HepG2 (cell line): Measurements from ENCODE around the gene TANC1. TPM values are rescaled to one million over a fixed set of nuclear protein-coding genes. Genes with fewer than 3 reads are reported as not detected.

Source experiments
- ATAC-seq: fragments of 200-7000 bp; cut with Tn5 transposase; 3 replicates; pipeline ENCODE4 v1.9.1; 2020; ENCODE audit warnings: mild to moderate bottlenecking, moderate library complexity
- BruUV-seq: library from RNA; stranded (reverse); fragments of 400-500 nt; replicated peaks from 2 replicates; lab custom pipeline; 2021; lab: Mats Ljungman, UMichigan
- CTCF ChIA-PET: fragments of 300-600 bp; formaldehyde crosslinking; extraction: SDS; loops from one replicate; lab custom pipeline; 2021; ENCODE audit warnings: low total read pairs, inconsistent platforms, low intra/inter-chr PET ratio; lab: Yijun Ruan, JAX
- POLR2A ChIA-PET: fragments of 350-600 bp; sonication (Branson Sonifier 250); formaldehyde crosslinking; loops from one replicate; lab custom pipeline; 2020; ENCODE audit warnings: antibody characterized with exemption, inconsistent platforms; lab: Yijun Ruan, JAX
- DNase-seq: peaks from one replicate; pipeline ENCODE4 v3.0.0-alpha.2; 2015; ENCODE audit warnings: low spot score
- FAIRE-seq: peaks from 3 replicates; lab custom pipeline; 2011; peaks lifted over from hg19 to GRCh38; lab: Jason Lieb, UNC
- H2AFZ ChIP-seq: one replicate; pipeline ENCODE4 v1.6.1; 2011; ENCODE audit warnings: low read length, inconsistent platforms
- H3K27ac ChIP-seq: fragments of 300-600 bp; 3 replicates; pipeline ENCODE4 v1.8.0; 2011; ENCODE audit warnings: mixed run types, mild to moderate bottlenecking, mixed read lengths, low read length, inconsistent platforms; ENCODE audit not compliant: insufficient read depth; ENCODE audit errors: extremely low read length
- H3K27me3 ChIP-seq, 2 experiments: fragments of 200-600 bp in 1 of 2; 2 replicates in 1 of 2; 3 replicates in 1 of 2; pipeline versions ENCODE4 v1.6.0 to v1.8.0; 2011; ENCODE audit warnings: low read length in 2 of 2, mild to moderate bottlenecking in 2 of 2, moderate library complexity in 2 of 2, inconsistent platforms in 1 of 2; ENCODE audit not compliant: insufficient read depth in 2 of 2, control insufficient read depth in 1 of 2
- H3K36me3 ChIP-seq, 2 experiments: fragments of 200-600 bp in 1 of 2; replicated peaks in 1 of 2; 2 replicates in 1 of 2; 3 replicates in 1 of 2; pipeline versions ENCODE4 v1.5.1 to v1.8.0; 2011; ENCODE audit warnings: low read length in 2 of 2, inconsistent platforms in 1 of 2; ENCODE audit not compliant: insufficient read depth in 2 of 2, control insufficient read depth in 1 of 2
- H3K4me1 ChIP-seq: 2 replicates; pipeline ENCODE4 v1.5.1; 2012; ENCODE audit warnings: low read length, inconsistent platforms; ENCODE audit not compliant: insufficient read depth
- H3K4me2 ChIP-seq: 2 replicates; pipeline ENCODE4 v1.6.0; 2011; ENCODE audit warnings: low read depth, low read length, inconsistent platforms
- H3K4me3 ChIP-seq, 3 experiments: fragments of 200-600 bp in 1 of 3; sonication (generic), shearing (Covaris generic) in 1 of 3; replicated peaks in 1 of 3; 2 replicates each; pipeline ENCODE4 v1.5.1; 2011 to 2016; ENCODE audit warnings: low read length in 3 of 3, inconsistent platforms in 2 of 3, low read depth in 2 of 3, mild to moderate bottlenecking in 2 of 3, control low read depth in 1 of 3, mixed read lengths in 1 of 3; ENCODE audit not compliant: insufficient read depth in 1 of 3
- H3K79me2 ChIP-seq: one replicate; pipeline ENCODE4 v1.6.1; 2011; ENCODE audit warnings: low read length, inconsistent platforms; ENCODE audit not compliant: insufficient read depth
- H3K9ac ChIP-seq: 2 replicates; pipeline ENCODE4 v1.6.0; 2011; ENCODE audit warnings: mild to moderate bottlenecking, low read depth, low read length, inconsistent platforms; ENCODE audit not compliant: insufficient read depth
- H3K9me3 ChIP-seq: 2 replicates; pipeline ENCODE4 v1.5.1; 2012; ENCODE audit warnings: mild to moderate bottlenecking, low read length
- H4K20me1 ChIP-seq: 2 replicates; pipeline ENCODE4 v1.6.0; 2011; ENCODE audit warnings: inconsistent platforms, mild to moderate bottlenecking, low read length, moderate library complexity; ENCODE audit not compliant: insufficient read depth
- E2F5 ChIP-seq: sonication (generic); formaldehyde crosslinking; conservative IDR thresholded peaks from 2 replicates; pipeline ENCODE4 v1.4.0; 2020; ENCODE audit warnings: missing genetic modification reagents
- MTA3 ChIP-seq: sonication (generic); formaldehyde crosslinking; IDR thresholded peaks from 2 replicates; pipeline ENCODE4 v1.4.0; 2020; ENCODE audit warnings: missing genetic modification reagents
- POLR2G ChIP-seq: fragments of 200-400 bp; formaldehyde crosslinking; IDR thresholded peaks from 2 replicates; pipeline ENCODE4 v1.6.1; 2018; ENCODE audit warnings: mild to moderate bottlenecking, low read depth, low read length, moderate library complexity
- SKI ChIP-seq: fragments of 450-650 bp; IDR thresholded peaks from one replicate; pipeline ENCODE4 v1.6.1; 2018; ENCODE audit warnings: mild to moderate bottlenecking; ENCODE audit not compliant: partially characterized antibody
- ZEB1 ChIP-seq: IDR thresholded peaks from 2 replicates; pipeline ENCODE4 v1.6.1; 2012; ENCODE audit warnings: mild to moderate bottlenecking, low read depth, inconsistent platforms; ENCODE audit not compliant: insufficient replicate concordance
- ZNF274 ChIP-seq: sonication (generic); formaldehyde crosslinking; IDR thresholded peaks from 2 replicates; pipeline ENCODE4 v1.5.1; 2020; ENCODE audit warnings: mild to moderate bottlenecking, missing genetic modification reagents
- ZNF333 ChIP-seq: sonication (generic); formaldehyde crosslinking; IDR thresholded peaks from 2 replicates; pipeline ENCODE4 v1.4.0; 2020; ENCODE audit warnings: mild to moderate bottlenecking, missing genetic modification reagents, borderline replicate concordance
- ZNF354B ChIP-seq: sonication (generic); formaldehyde crosslinking; IDR thresholded peaks from 2 replicates; pipeline ENCODE4 v1.8.0; 2022; ENCODE audit warnings: mild to moderate bottlenecking, missing genetic modification reagents
- ZNF83 ChIP-seq: sonication (generic); formaldehyde crosslinking; IDR thresholded peaks from 2 replicates; pipeline ENCODE4 v1.4.0; 2020; ENCODE audit warnings: missing genetic modification reagents, mild to moderate bottlenecking, borderline replicate concordance
- WGBS: methylation state at CpG from one replicate; pipeline ENCODE4 v1.1.6; 2017; ENCODE audit warnings: low lambda C conversion rate; 5-methylcytosine and 5-hydroxymethylcytosine counted together
- in situ Hi-C: cut with HindIII; loops from 2 replicates; pipeline ENCODE4 v1.10.0; 2017; ENCODE audit warnings: low pct_unique_long_range_greater_than_20kb; ENCODE audit not compliant: extremely low pct_ligation_motif_present
- intact Hi-C: fragments of 100-400 bp; cut with micrococcal nuclease; formaldehyde crosslinking; loops from one replicate; pipeline ENCODE4 v1.10.0; 2022; ENCODE audit not compliant: unreplicated experiment
- polyA plus RNA-seq, 8 experiments: library from polyadenylated mRNA; depleted of rRNA in 3 of 8; stranded (reverse) in 7 of 8; unstranded in 1 of 8; fragments of >200 nt; fragmentation: Illumina TruSeq in 4 of 8; extraction: Trizol in 4 of 8; gene quantifications; 2 replicates each; pipeline versions ENCODE4 v1.2.1 to v1.2.3, GENCODE V29; 2011 to 2016; ENCODE audit warnings: low read depth in 4 of 8, missing spikeins in 1 of 8, mixed read lengths in 1 of 8; ENCODE audit not compliant: insufficient read depth in 1 of 8
- total RNA-seq, 5 experiments: library from RNA; depleted of rRNA; stranded (reverse); fragments of >200 nt; fragmentation: Illumina TruSeq; extraction: Trizol; gene quantifications; 2 replicates each; pipeline ENCODE4 v1.2.3, GENCODE V29; 2016; ENCODE audit warnings: low read depth in 1 of 5
- TF ChIP-seq, protein P1 (sequence below): sonication (generic); formaldehyde crosslinking; IDR thresholded peaks from 2 replicates; pipeline ENCODE4 v1.4.0; 2020; ENCODE audit warnings: missing genetic modification reagents
- TF ChIP-seq, protein P2 (sequence below): sonication (generic); formaldehyde crosslinking; IDR thresholded peaks from 2 replicates; pipeline ENCODE4 v1.4.0; 2020; ENCODE audit warnings: mild to moderate bottlenecking, missing genetic modification reagents
- TF ChIP-seq, protein P3 (sequence below): IDR thresholded peaks from 2 replicates; pipeline ENCODE4 v1.6.1; 2016; ENCODE audit warnings: missing compliant biosample characterization, missing genetic modification reagents, borderline replicate concordance
- TF ChIP-seq, protein P4 (sequence below): IDR thresholded peaks from 2 replicates; pipeline ENCODE4 v1.6.1; 2016
- TF ChIP-seq, protein P5 (sequence below): sonication (generic); formaldehyde crosslinking; IDR thresholded peaks from 2 replicates; pipeline ENCODE4 v1.4.0; 2020; ENCODE audit warnings: missing genetic modification reagents

The TANC1 gene
- total and polyA plus RNA-seq, 2 of the 13 experiments (the other 11 are each of a cell fraction or from before 2014, with no cell fraction given): 2.3 to 5.6 TPM

DNA sequence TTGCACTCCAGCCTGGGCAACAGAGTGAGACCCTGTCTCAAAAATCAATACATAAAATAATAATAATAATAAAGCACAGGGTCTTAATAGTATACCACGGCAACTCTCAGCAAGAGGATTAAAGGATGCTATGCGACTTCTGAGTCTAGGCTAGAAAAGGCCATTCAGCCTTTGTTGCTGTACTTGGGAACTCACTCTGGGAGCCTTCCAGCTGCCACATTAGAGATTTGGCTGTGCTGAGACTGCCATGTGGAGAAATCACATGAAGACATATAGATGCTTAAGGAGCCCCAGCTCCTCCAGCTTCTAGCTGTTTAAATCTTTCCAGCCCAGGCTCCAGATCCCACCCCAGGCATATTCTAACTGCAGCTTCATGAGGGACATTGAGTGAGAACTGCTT lies 8.2 kb upstream of the TANC1 start:
- CTCF ChIA-PET: no interaction called here
- Histone ChIP-seq H3K4me1 (no peaks in the 10 kb centered on the region), H3K9me3 (no peaks in the 10 kb centered on the region), H3K79me2 (no peaks in the 10 kb centered on the region), H3K4me2 (no peak overlapping the region), H3K36me3 (no peaks in the 10 kb centered on the region), H2AFZ (no peak overlapping the region), H3K9ac (no peak overlapping the region), H4K20me1 (no peaks in the 10 kb centered on the region), H3K27ac (no peak overlapping the region), H3K27me3 (peaks cover 0 to 8% of the 10 kb centered on the region in 2 experiments; a peak in 3 of 5 replicates), H3K4me3 (no peak overlapping the region)
- POLR2A ChIA-PET: no interaction called here
- DNase-seq: no peak
- intact Hi-C loops: no loop called here
- in situ Hi-C loops: no loop called here
- BruUV-seq: no TSS peak
- no peak for FAIRE-seq
- 62% methylated on average over 2 of the region's 2 CpGs for WGBS
- ATAC-seq: no peak
- TF ChIP-seq ZNF83 (CRISPR knock-in tag) (no peak), SKI (no peak), ZNF333 (CRISPR knock-in tag) (no peak), ZEB1 (no peak), ZNF274 (CRISPR knock-in tag) (no peak), POLR2G (no peak), ZNF354B (no peak), E2F5 (CRISPR knock-in tag) (no peak), MTA3 (CRISPR knock-in tag) (no peak)
- TF ChIP-seq, protein P1, sequence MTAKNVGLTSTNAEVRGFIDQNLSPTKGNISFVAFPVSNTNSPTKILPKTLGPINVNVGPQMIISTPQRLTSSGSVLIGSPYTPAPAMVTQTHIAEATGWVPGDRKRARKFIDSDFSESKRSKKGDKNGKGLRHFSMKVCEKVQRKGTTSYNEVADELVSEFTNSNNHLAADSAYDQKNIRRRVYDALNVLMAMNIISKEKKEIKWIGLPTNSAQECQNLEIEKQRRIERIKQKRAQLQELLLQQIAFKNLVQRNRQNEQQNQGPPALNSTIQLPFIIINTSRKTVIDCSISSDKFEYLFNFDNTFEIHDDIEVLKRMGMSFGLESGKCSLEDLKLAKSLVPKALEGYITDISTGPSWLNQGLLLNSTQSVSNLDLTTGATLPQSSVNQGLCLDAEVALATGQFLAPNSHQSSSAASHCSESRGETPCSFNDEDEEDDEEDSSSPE (CRISPR knock-in tag): no peak
- TF ChIP-seq, protein P2, sequence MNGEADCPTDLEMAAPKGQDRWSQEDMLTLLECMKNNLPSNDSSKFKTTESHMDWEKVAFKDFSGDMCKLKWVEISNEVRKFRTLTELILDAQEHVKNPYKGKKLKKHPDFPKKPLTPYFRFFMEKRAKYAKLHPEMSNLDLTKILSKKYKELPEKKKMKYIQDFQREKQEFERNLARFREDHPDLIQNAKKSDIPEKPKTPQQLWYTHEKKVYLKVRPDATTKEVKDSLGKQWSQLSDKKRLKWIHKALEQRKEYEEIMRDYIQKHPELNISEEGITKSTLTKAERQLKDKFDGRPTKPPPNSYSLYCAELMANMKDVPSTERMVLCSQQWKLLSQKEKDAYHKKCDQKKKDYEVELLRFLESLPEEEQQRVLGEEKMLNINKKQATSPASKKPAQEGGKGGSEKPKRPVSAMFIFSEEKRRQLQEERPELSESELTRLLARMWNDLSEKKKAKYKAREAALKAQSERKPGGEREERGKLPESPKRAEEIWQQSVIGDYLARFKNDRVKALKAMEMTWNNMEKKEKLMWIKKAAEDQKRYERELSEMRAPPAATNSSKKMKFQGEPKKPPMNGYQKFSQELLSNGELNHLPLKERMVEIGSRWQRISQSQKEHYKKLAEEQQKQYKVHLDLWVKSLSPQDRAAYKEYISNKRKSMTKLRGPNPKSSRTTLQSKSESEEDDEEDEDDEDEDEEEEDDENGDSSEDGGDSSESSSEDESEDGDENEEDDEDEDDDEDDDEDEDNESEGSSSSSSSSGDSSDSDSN: no peak
- TF ChIP-seq, protein P3, sequence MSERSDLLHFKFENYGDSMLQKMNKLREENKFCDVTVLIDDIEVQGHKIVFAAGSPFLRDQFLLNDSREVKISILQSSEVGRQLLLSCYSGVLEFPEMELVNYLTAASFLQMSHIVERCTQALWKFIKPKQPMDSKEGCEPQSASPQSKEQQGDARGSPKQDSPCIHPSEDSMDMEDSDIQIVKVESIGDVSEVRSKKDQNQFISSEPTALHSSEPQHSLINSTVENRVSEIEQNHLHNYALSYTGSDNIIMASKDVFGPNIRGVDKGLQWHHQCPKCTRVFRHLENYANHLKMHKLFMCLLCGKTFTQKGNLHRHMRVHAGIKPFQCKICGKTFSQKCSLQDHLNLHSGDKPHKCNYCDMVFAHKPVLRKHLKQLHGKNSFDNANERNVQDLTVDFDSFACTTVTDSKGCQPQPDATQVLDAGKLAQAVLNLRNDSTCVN (CRISPR knock-in tag): no peak
- TF ChIP-seq, protein P4, sequence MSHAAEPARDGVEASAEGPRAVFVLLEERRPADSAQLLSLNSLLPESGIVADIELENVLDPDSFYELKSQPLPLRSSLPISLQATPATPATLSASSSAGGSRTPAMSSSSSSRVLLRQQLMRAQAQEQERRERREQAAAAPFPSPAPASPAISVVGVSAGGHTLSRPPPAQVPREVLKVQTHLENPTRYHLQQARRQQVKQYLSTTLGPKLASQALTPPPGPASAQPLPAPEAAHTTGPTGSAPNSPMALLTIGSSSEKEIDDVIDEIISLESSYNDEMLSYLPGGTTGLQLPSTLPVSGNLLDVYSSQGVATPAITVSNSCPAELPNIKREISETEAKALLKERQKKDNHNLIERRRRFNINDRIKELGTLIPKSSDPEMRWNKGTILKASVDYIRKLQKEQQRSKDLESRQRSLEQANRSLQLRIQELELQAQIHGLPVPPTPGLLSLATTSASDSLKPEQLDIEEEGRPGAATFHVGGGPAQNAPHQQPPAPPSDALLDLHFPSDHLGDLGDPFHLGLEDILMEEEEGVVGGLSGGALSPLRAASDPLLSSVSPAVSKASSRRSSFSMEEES (CRISPR knock-in tag): no peak
- TF ChIP-seq, protein P5, sequence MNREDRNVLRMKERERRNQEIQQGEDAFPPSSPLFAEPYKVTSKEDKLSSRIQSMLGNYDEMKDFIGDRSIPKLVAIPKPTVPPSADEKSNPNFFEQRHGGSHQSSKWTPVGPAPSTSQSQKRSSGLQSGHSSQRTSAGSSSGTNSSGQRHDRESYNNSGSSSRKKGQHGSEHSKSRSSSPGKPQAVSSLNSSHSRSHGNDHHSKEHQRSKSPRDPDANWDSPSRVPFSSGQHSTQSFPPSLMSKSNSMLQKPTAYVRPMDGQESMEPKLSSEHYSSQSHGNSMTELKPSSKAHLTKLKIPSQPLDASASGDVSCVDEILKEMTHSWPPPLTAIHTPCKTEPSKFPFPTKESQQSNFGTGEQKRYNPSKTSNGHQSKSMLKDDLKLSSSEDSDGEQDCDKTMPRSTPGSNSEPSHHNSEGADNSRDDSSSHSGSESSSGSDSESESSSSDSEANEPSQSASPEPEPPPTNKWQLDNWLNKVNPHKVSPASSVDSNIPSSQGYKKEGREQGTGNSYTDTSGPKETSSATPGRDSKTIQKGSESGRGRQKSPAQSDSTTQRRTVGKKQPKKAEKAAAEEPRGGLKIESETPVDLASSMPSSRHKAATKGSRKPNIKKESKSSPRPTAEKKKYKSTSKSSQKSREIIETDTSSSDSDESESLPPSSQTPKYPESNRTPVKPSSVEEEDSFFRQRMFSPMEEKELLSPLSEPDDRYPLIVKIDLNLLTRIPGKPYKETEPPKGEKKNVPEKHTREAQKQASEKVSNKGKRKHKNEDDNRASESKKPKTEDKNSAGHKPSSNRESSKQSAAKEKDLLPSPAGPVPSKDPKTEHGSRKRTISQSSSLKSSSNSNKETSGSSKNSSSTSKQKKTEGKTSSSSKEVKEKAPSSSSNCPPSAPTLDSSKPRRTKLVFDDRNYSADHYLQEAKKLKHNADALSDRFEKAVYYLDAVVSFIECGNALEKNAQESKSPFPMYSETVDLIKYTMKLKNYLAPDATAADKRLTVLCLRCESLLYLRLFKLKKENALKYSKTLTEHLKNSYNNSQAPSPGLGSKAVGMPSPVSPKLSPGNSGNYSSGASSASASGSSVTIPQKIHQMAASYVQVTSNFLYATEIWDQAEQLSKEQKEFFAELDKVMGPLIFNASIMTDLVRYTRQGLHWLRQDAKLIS (CRISPR knock-in tag): no peak
